ENCODE measurements around the gene DUSP15. TPM values are rescaled to one million over a fixed set of nuclear protein-coding genes. Genes with fewer than 3 reads are reported as not detected.

DUSP15 gene
- total and polyA plus RNA-seq, 4 donors: 0.35 to 0.61 (median 0.42) TPM; not detected in 1

- Histone ChIP-seq H3K4me1 (ENCODE audit: control insufficient read depth in 4 of 4, insufficient read depth in 4 of 4, low read length in 3 of 4) (no peaks in the 10 kb centered on the region), H3K36me3 (ENCODE audit: control insufficient read depth in 4 of 4, insufficient read depth in 3 of 4, low read depth in 1 of 4, low read length in 3 of 4) (no peaks in the 10 kb centered on the region), H3K9ac (ENCODE audit: low read depth in 1 of 2, low read length in 2 of 2) (no peak overlapping the region), H3K27ac (ENCODE audit: low read depth in 1 of 2, low read length in 2 of 2) (no peak overlapping the region), H3K27me3 (ENCODE audit: control insufficient read depth in 4 of 4, insufficient read depth in 4 of 4, low read length in 3 of 4) (no peaks in the 10 kb centered on the region), H3K4me3 (ENCODE audit: low read depth in 1 of 3, low read length in 3 of 3) (no peak overlapping the region), H3K9me3 (ENCODE audit: control insufficient read depth in 4 of 4, low read length in 3 of 4) (no peaks in the 10 kb centered on the region)
- no peak for DNase-seq (ENCODE audit: low spot score)
- 94% methylated on average over 4 of the region's 4 CpGs for WGBS
- TF ChIP-seq RXRA (IDR thresholded peaks at IDR 0.05): no peak
- no peak for TF ChIP-seq MAX (IDR thresholded peaks at IDR 0.05)
- no peak for TF ChIP-seq NR2F2 (IDR thresholded peaks at IDR 0.05)
- TF ChIP-seq RAD21 (IDR thresholded peaks at IDR 0.05): no peak
Measured at GRCh38 chr20:31811198-31811597, 59.1 kb downstream of the DUSP15 start.

Small RNA genes within 50 kb of the gene (small RNA-seq; reads per million reads assigned to genes)
- gene RNU1-94P: 0.11 reads per million

Other genes with a start within 250 kb of the DUSP15 start
- under 1 TPM in 1 of 2 donors, not detected in 1; 0.59 TPM for gene COX4I2, start 232.6 kb downstream of the DUSP15 start, total RNA-seq
- under 1 TPM; 0.35 to 0.81 TPM for gene COX4I2, start 232.6 kb downstream of the DUSP15 start, polyA plus RNA-seq
- 100 to 1,000 TPM in 1 of 2 donors, 10 to 100 TPM in 1; 48.4 to 124 TPM for gene BCL2L1, start 147.7 kb downstream of the DUSP15 start, total RNA-seq
- gene BCL2L1, start 147.7 kb downstream of the DUSP15 start, polyA plus RNA-seq: 10 to 100 TPM; 29.7 to 43.7 TPM
- gene TPX2, start 131.2 kb downstream of the DUSP15 start, total RNA-seq: 10 to 100 TPM in 1 of 2 donors, 1 to 10 TPM in 1; 1.3 to 40.8 TPM
- 1 to 10 TPM; 1.1 to 3.6 TPM for gene TPX2, start 131.2 kb downstream of the DUSP15 start, polyA plus RNA-seq
- under 1 TPM in 1 of 2 donors, not detected in 1; 0.19 TPM for gene MYLK2, start 51.2 kb downstream of the DUSP15 start, total RNA-seq
- under 1 TPM in 1 of 2 donors, not detected in 1; 0.08 TPM for gene MYLK2, start 51.2 kb downstream of the DUSP15 start, polyA plus RNA-seq
- gene FOXS1, start 24.9 kb downstream of the DUSP15 start, total RNA-seq: under 1 TPM; 0.25 to 0.51 TPM
- gene FOXS1, start 24.9 kb downstream of the DUSP15 start, polyA plus RNA-seq: under 1 TPM; 0.21 to 0.31 TPM
- under 1 TPM in 1 of 2 donors, not detected in 1; 0.08 TPM for gene TTLL9, start 107 bp upstream of the DUSP15 start, total RNA-seq
- gene TTLL9, start 107 bp upstream of the DUSP15 start, polyA plus RNA-seq: under 1 TPM in 1 of 2 donors, not detected in 1; 0.06 TPM
- 1 to 10 TPM; 2.2 to 3.4 TPM for gene PDRG1, start 81.5 kb upstream of the DUSP15 start, total RNA-seq
- gene PDRG1, start 81.5 kb upstream of the DUSP15 start, polyA plus RNA-seq: 1 to 10 TPM; 3.8 to 8.0 TPM
- gene XKR7, start 97.6 kb upstream of the DUSP15 start, total RNA-seq: under 1 TPM; under 0.01 to 0.05 TPM
- gene XKR7, start 97.6 kb upstream of the DUSP15 start, polyA plus RNA-seq: not detected
- 1 to 10 TPM; 1.3 to 2.1 TPM for gene CCM2L, start 139.9 kb upstream of the DUSP15 start, total RNA-seq
- 1 to 10 TPM in 1 of 2 donors, under 1 TPM in 1; 0.31 to 1.2 TPM for gene CCM2L, start 139.9 kb upstream of the DUSP15 start, polyA plus RNA-seq
- 10 to 100 TPM; 12.8 to 20.6 TPM for gene HCK, start 181.7 kb upstream of the DUSP15 start, total RNA-seq
- 1 to 10 TPM; 1.8 to 7.7 TPM for gene HCK, start 181.7 kb upstream of the DUSP15 start, polyA plus RNA-seq
- gene TM9SF4, start 239.2 kb upstream of the DUSP15 start, total RNA-seq: 10 to 100 TPM; 20.7 to 23.8 TPM
- 10 to 100 TPM; 15.9 to 26.2 TPM for gene TM9SF4, start 239.2 kb upstream of the DUSP15 start, polyA plus RNA-seq